ENCODE results near the gene ZNF878.
A peak's percentile ranks its signal among the peaks of the same experiment; 100 is the strongest.
"Not testable (repeated sequence)": the region's sequence is repeated elsewhere in the genome, so short reads cannot be mapped to it uniquely, and the experiment has no call there.

ZNF878 gene

GRCh38 chr19:12052497-12053169 lies at the start of gene ZNF878:
Gene ZNF878 (minus strand): TSS chr19:12052961. CDS start chr19:12052801, 160 bp downstream.
- H3K4me1 ChIP-seq (ENCODE audit: insufficient read depth, low read length): no peaks in the 10 kb centered on the region
- H3K9me3 ChIP-seq (ENCODE audit: control insufficient read depth, insufficient read depth, low read length): no peaks in the 10 kb centered on the region
- no peaks in the 10 kb centered on the region for H3K36me3 ChIP-seq (ENCODE audit: insufficient read depth, low read length)
- H3K9ac ChIP-seq (ENCODE audit: low read depth, low read length): peak within 1 kb of the TSS; percentile 42

GRCh38 chr19:12098040-12098439 lies 45.3 kb upstream of the ZNF878 start:
- no peaks in the 10 kb centered on the region; the same call in 1 of the 2 replicates for H3K36me3 ChIP-seq (ENCODE audit: insufficient read depth, low read length)

GRCh38 chr19:12095111-12095790 lies 42.5 kb upstream of the ZNF878 start:
- Histone ChIP-seq H3K36me3 (ENCODE audit: insufficient read depth, low read length) (no peaks in the 10 kb centered on the region; the same call in 1 of the 2 replicates), H3K4me1 (ENCODE audit: insufficient read depth, low read length) (no peaks in the 10 kb centered on the region), H3K9ac (ENCODE audit: low read depth, low read length) (no peak overlapping the region), H3K9me3 (ENCODE audit: control insufficient read depth, insufficient read depth, low read length) (0 out of 2 replicates have a peak, but pooled peaks cover 5% of the 10 kb centered on the region)

More at GRCh38 chr19:12098040-12098439, 45.3 kb upstream of the ZNF878 start:
- Histone ChIP-seq H3K4me1 (ENCODE audit: insufficient read depth, low read length) (no peaks in the 10 kb centered on the region), H3K9me3 (ENCODE audit: control insufficient read depth, insufficient read depth, low read length) (0 out of 2 replicates have a peak, but pooled peaks cover 5% of the 10 kb centered on the region), H3K9ac (ENCODE audit: low read depth, low read length) (no peak overlapping the region)

- Histone ChIP-seq H3K9ac (ENCODE audit: low read depth, low read length) (no peak overlapping the region), H3K36me3 (ENCODE audit: insufficient read depth, low read length) (no peaks in the 10 kb centered on the region; the same call in 1 of the 2 replicates), H3K9me3 (ENCODE audit: control insufficient read depth, insufficient read depth, low read length) (0 out of 2 replicates have a peak, but pooled peaks cover 5% of the 10 kb centered on the region), H3K4me1 (ENCODE audit: insufficient read depth, low read length) (no peaks in the 10 kb centered on the region)
Observed at GRCh38 chr19:12093777-12094176, 41.0 kb upstream of the ZNF878 start.

- Histone ChIP-seq H3K9ac (ENCODE audit: low read depth, low read length) (peak overlapping the region; percentile 55), H3K9me3 (ENCODE audit: control insufficient read depth, insufficient read depth, low read length) (0 out of 2 replicates have a peak, but pooled peaks cover 5% of the 10 kb centered on the region), H3K36me3 (ENCODE audit: insufficient read depth, low read length) (no peaks in the 10 kb centered on the region; the same call in 1 of the 2 replicates), H3K4me1 (ENCODE audit: insufficient read depth, low read length) (no peaks in the 10 kb centered on the region)
Observed at GRCh38 chr19:12092956-12093355, 40.2 kb upstream of the ZNF878 start.

- H3K36me3 ChIP-seq (ENCODE audit: insufficient read depth, low read length): no peaks in the 10 kb centered on the region; the same call in 1 of the 2 replicates
- peak overlapping the region; percentile 55 for H3K9ac ChIP-seq (ENCODE audit: low read depth, low read length)
- H3K9me3 ChIP-seq (ENCODE audit: control insufficient read depth, insufficient read depth, low read length): 0 out of 2 replicates have a peak, but pooled peaks cover 6% of the 10 kb centered on the region
- H3K4me1 ChIP-seq (ENCODE audit: insufficient read depth, low read length): no peaks in the 10 kb centered on the region
Observed at GRCh38 chr19:12092065-12092867, 39.5 kb upstream of the ZNF878 start.

GRCh38 chr19:12090807-12091206 lies 38.0 kb upstream of the ZNF878 start:
- H3K36me3 ChIP-seq (ENCODE audit: insufficient read depth, low read length): no peaks in the 10 kb centered on the region; the same call in 1 of the 2 replicates
- H3K4me1 ChIP-seq (ENCODE audit: insufficient read depth, low read length): no peaks in the 10 kb centered on the region
- H3K9ac ChIP-seq (ENCODE audit: low read depth, low read length): no peak overlapping the region

GRCh38 chr19:12085074-12085818 lies 32.5 kb upstream of the ZNF878 start:
- no peaks in the 10 kb centered on the region for H3K36me3 ChIP-seq (ENCODE audit: insufficient read depth, low read length)
- H3K4me1 ChIP-seq (ENCODE audit: insufficient read depth, low read length): no peaks in the 10 kb centered on the region
- H3K9ac ChIP-seq (ENCODE audit: low read depth, low read length): no peak overlapping the region
- peaks cover 11% of the 10 kb centered on the region for H3K9me3 ChIP-seq (ENCODE audit: control insufficient read depth, insufficient read depth, low read length)

More at GRCh38 chr19:12090807-12091206, 38.0 kb upstream of the ZNF878 start:
- peaks cover 6% of the 10 kb centered on the region; the same call in 1 of the 2 replicates for H3K9me3 ChIP-seq (ENCODE audit: control insufficient read depth, insufficient read depth, low read length)

GRCh38 chr19:12083336-12083735 lies 30.6 kb upstream of the ZNF878 start:
- H3K36me3 ChIP-seq (ENCODE audit: insufficient read depth, low read length); H3K4me1 ChIP-seq (ENCODE audit: insufficient read depth, low read length); H3K9ac ChIP-seq (ENCODE audit: low read depth, low read length): not testable (repeated sequence)
- peaks cover 15% of the 10 kb centered on the region for H3K9me3 ChIP-seq (ENCODE audit: control insufficient read depth, insufficient read depth, low read length)

- Histone ChIP-seq H3K9ac (ENCODE audit: low read depth, low read length) (no peak overlapping the region), H3K9me3 (ENCODE audit: control insufficient read depth, insufficient read depth, low read length) (peaks cover 29% of the 10 kb centered on the region), H3K36me3 (ENCODE audit: insufficient read depth, low read length) (peaks cover 13% of the 10 kb centered on the region; the same call in 1 of the 2 replicates), H3K4me1 (ENCODE audit: insufficient read depth, low read length) (no peaks in the 10 kb centered on the region)
Observed at GRCh38 chr19:12077375-12077774, 24.6 kb upstream of the ZNF878 start.

- Histone ChIP-seq H3K36me3 (ENCODE audit: insufficient read depth, low read length) (peaks cover 13% of the 10 kb centered on the region; the same call in 1 of the 2 replicates), H3K9me3 (ENCODE audit: control insufficient read depth, insufficient read depth, low read length) (peaks cover 31% of the 10 kb centered on the region)
- not testable (repeated sequence) for H3K4me1 ChIP-seq (ENCODE audit: insufficient read depth, low read length); H3K9ac ChIP-seq (ENCODE audit: low read depth, low read length)
Observed at GRCh38 chr19:12076331-12076730, 23.6 kb upstream of the ZNF878 start.

- Histone ChIP-seq H3K36me3 (ENCODE audit: insufficient read depth, low read length) (peaks cover 13% of the 10 kb centered on the region; the same call in 1 of the 2 replicates), H3K4me1 (ENCODE audit: insufficient read depth, low read length) (no peaks in the 10 kb centered on the region), H3K9ac (ENCODE audit: low read depth, low read length) (no peak overlapping the region), H3K9me3 (ENCODE audit: control insufficient read depth, insufficient read depth, low read length) (peaks cover 27% of the 10 kb centered on the region)
Observed at GRCh38 chr19:12075538-12076139, 22.9 kb upstream of the ZNF878 start.

Measured in ES-I3 (cell line).